ENCODE data around the gene TNFSF12.

Gene TNFSF12

GRCh38 chr17:7570351-7570750 lies 21.5 kb downstream of the TNFSF12 start:
- no peak for DNase-seq (ENCODE audit: low read depth in 2 of 2)

GRCh38 chr17:7572338-7572587 lies 23.4 kb downstream of the TNFSF12 start:
- no peak for DNase-seq (ENCODE audit: low read depth in 2 of 2)

GRCh38 chr17:7572588-7573323 lies 23.9 kb downstream of the TNFSF12 start:
- DNase-seq (ENCODE audit: low read depth in 2 of 2) = peak; percentile 98 to 99

- DNase-seq (ENCODE audit: low read depth in 2 of 2) = peak; percentile 82 to 88
Measured at GRCh38 chr17:7573324-7574080, 24.6 kb downstream of the TNFSF12 start.

GRCh38 chr17:7574176-7574953 lies 25.5 kb downstream of the TNFSF12 start:
- DNase-seq (ENCODE audit: low read depth in 2 of 2) = no peak

GRCh38 chr17:7575481-7575883 lies 26.6 kb downstream of the TNFSF12 start:
- no peak for DNase-seq (ENCODE audit: low read depth in 2 of 2)

- no peak for DNase-seq (ENCODE audit: low read depth in 2 of 2)
Measured at GRCh38 chr17:7575959-7576358, 27.1 kb downstream of the TNFSF12 start.

- DNase-seq (ENCODE audit: low read depth in 2 of 2) = no peak
Measured at GRCh38 chr17:7576432-7576937, 27.6 kb downstream of the TNFSF12 start.

GRCh38 chr17:7577327-7578199 lies 28.7 kb downstream of the TNFSF12 start:
- DNase-seq (ENCODE audit: low read depth in 2 of 2) = no peak

GRCh38 chr17:7579001-7579833 lies 30.4 kb downstream of the TNFSF12 start, which contains the start of gene CD68:
CD68 (plus strand) TSS chr17:7579638; CDS start chr17:7579678, 40 bp downstream.
- DNase-seq (ENCODE audit: low read depth in 2 of 2) = peak; percentile 54 to 64

- DNase-seq (ENCODE audit: low read depth in 2 of 2) = peak in 1 of 2 donors; percentile 37
Measured at GRCh38 chr17:7579834-7580603, 31.2 kb downstream of the TNFSF12 start.

GRCh38 chr17:7580604-7581575 lies 32.0 kb downstream of the TNFSF12 start:
- no peak for DNase-seq (ENCODE audit: low read depth in 2 of 2)

GRCh38 chr17:7582396-7583252 lies 33.8 kb downstream of the TNFSF12 start:
- DNase-seq (ENCODE audit: low read depth in 2 of 2) = no peak

- DNase-seq (ENCODE audit: low read depth in 2 of 2) = peak; percentile 92
Measured at GRCh38 chr17:7583253-7584109, 34.6 kb downstream of the TNFSF12 start, which contains the start of gene MPDU1. MPDU1 (plus strand) TSS chr17:7583852; CDS start chr17:7583863, 11 bp downstream.

- DNase-seq (ENCODE audit: low read depth in 2 of 2) = no peak
Measured at GRCh38 chr17:7586673-7587419, 38.0 kb downstream of the TNFSF12 start.
